HUES6 (cell line): ENCODE results near the gene DMWD.

Source experiments
- H3K27ac ChIP-seq: 2 replicates; pipeline ENCODE4 v1.7.0; 2013; ENCODE audit warnings: low read depth, mild to moderate bottlenecking, low read length, inconsistent platforms
- H3K27me3 ChIP-seq: 2 replicates; pipeline ENCODE4 v1.6.1; 2013; ENCODE audit warnings: low read length; ENCODE audit not compliant: control insufficient read depth, insufficient read depth
- H3K36me3 ChIP-seq: 2 replicates; pipeline ENCODE4 v1.6.1; 2013; ENCODE audit warnings: low read length; ENCODE audit not compliant: control insufficient read depth, insufficient read depth
- H3K4me1 ChIP-seq: 2 replicates; pipeline ENCODE4 v1.6.1; 2013; ENCODE audit warnings: low read length; ENCODE audit not compliant: control insufficient read depth, insufficient read depth
- H3K4me3 ChIP-seq: 2 replicates; pipeline ENCODE4 v1.5.1; 2013; ENCODE audit warnings: low read depth, low read length
- H3K9ac ChIP-seq: one replicate; pipeline ENCODE4 v1.6.1; 2013; ENCODE audit warnings: mild to moderate bottlenecking, low read length
- H3K9me3 ChIP-seq: 2 replicates; pipeline ENCODE4 v1.6.1; 2013; ENCODE audit warnings: low read depth, low read length; ENCODE audit not compliant: control insufficient read depth, insufficient read depth

Gene DMWD

GRCh38 chr19:45778010-45778661 is 14.5 kb downstream of the DMWD start:
- peaks cover 21% of the 10 kb centered on the region for H3K36me3 ChIP-seq
- no peaks in the 10 kb centered on the region for H3K9me3 ChIP-seq
- peaks cover 25% of the 10 kb centered on the region for H3K4me1 ChIP-seq
- H3K4me3 ChIP-seq = no peak overlapping the region
- peaks cover 14% of the 10 kb centered on the region for H3K27me3 ChIP-seq
- no peak overlapping the region for H3K27ac ChIP-seq
- no peak overlapping the region for H3K9ac ChIP-seq

DNA sequence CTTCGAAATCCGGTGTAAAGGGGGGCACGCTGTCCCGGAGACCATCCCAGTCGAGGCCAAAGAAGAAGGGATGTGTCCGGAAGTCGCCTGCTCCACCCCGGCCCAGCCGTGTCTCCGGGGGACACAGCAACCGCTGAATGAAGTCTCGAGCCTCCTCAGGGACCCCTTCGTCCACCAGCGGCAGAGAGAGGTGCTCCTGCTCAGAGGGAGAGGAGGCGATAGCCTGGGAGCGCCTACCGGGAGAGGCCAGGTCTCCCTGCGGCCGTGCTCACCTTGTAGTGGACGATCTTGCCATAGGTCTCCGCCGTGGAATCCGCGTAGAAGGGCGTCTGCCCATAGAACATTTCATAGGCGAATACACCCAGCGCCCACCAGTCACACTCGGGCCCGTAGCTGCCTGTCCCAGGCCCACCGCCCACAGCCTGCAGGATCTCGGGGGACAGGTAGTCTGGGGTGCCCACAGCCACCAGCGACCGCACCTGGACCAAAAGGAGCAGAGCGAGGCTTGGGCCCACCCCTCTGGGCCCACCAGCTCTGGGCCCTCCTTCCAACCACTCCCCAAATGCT is 15.2 kb downstream of the DMWD start:
- Histone ChIP-seq H3K9ac (no peak overlapping the region), H3K9me3 (no peaks in the 10 kb centered on the region), H3K27ac (no peak overlapping the region), H3K36me3 (peaks cover 23% of the 10 kb centered on the region), H3K4me3 (no peak overlapping the region), H3K27me3 (peaks cover 14% of the 10 kb centered on the region), H3K4me1 (peaks cover 20% of the 10 kb centered on the region)

- peaks cover 2% of the 10 kb centered on the region for H3K27me3 ChIP-seq
- peaks cover 27% of the 10 kb centered on the region for H3K36me3 ChIP-seq
- no peak overlapping the region for H3K4me3 ChIP-seq
- H3K27ac ChIP-seq = no peak overlapping the region
- H3K9me3 ChIP-seq = no peaks in the 10 kb centered on the region
- peaks cover 8% of the 10 kb centered on the region for H3K4me1 ChIP-seq
- H3K9ac ChIP-seq = no peak overlapping the region
Observed at GRCh38 chr19:45774765-45775164, 17.9 kb downstream of the DMWD start.

- Histone ChIP-seq H3K4me3 (no peak overlapping the region), H3K27ac (no peak overlapping the region), H3K4me1 (peaks cover 7% of the 10 kb centered on the region; the same call in 1 of the 2 replicates), H3K36me3 (peaks cover 27% of the 10 kb centered on the region), H3K9me3 (no peaks in the 10 kb centered on the region), H3K27me3 (no peaks in the 10 kb centered on the region), H3K9ac (no peak overlapping the region)
Observed at GRCh38 chr19:45773384-45773783, 19.3 kb downstream of the DMWD start.

GRCh38 chr19:45772912-45773311 is 19.7 kb downstream of the DMWD start:
- Histone ChIP-seq H3K9me3 (no peaks in the 10 kb centered on the region), H3K9ac (no peak overlapping the region), H3K27ac (no peak overlapping the region), H3K4me1 (peaks cover 7% of the 10 kb centered on the region; the same call in 1 of the 2 replicates), H3K4me3 (no peak overlapping the region), H3K27me3 (no peaks in the 10 kb centered on the region), H3K36me3 (peaks cover 25% of the 10 kb centered on the region)

GRCh38 chr19:45772130-45772840 is 20.4 kb downstream of the DMWD start:
- Histone ChIP-seq H3K36me3 (peaks cover 18% of the 10 kb centered on the region), H3K27ac (no peak overlapping the region)

GRCh38 chr19:45771311-45771933 is 21.2 kb downstream of the DMWD start:
- H3K4me3 ChIP-seq = peak overlapping the region; percentile 72
- peak overlapping the region; percentile 45 for H3K9ac ChIP-seq
- peaks cover 10% of the 10 kb centered on the region; the same call in 1 of the 2 replicates for H3K36me3 ChIP-seq
- H3K27ac ChIP-seq = no peak overlapping the region
- peaks cover 15% of the 10 kb centered on the region for H3K4me1 ChIP-seq
- no peaks in the 10 kb centered on the region for H3K9me3 ChIP-seq
- no peaks in the 10 kb centered on the region for H3K27me3 ChIP-seq

More at GRCh38 chr19:45772130-45772840, 20.4 kb downstream of the DMWD start:
- no peaks in the 10 kb centered on the region for H3K27me3 ChIP-seq
- H3K4me1 ChIP-seq = peaks cover 7% of the 10 kb centered on the region; the same call in 1 of the 2 replicates
- H3K9me3 ChIP-seq = no peaks in the 10 kb centered on the region
- H3K9ac ChIP-seq = no peak overlapping the region
- no peak overlapping the region for H3K4me3 ChIP-seq

DNA sequence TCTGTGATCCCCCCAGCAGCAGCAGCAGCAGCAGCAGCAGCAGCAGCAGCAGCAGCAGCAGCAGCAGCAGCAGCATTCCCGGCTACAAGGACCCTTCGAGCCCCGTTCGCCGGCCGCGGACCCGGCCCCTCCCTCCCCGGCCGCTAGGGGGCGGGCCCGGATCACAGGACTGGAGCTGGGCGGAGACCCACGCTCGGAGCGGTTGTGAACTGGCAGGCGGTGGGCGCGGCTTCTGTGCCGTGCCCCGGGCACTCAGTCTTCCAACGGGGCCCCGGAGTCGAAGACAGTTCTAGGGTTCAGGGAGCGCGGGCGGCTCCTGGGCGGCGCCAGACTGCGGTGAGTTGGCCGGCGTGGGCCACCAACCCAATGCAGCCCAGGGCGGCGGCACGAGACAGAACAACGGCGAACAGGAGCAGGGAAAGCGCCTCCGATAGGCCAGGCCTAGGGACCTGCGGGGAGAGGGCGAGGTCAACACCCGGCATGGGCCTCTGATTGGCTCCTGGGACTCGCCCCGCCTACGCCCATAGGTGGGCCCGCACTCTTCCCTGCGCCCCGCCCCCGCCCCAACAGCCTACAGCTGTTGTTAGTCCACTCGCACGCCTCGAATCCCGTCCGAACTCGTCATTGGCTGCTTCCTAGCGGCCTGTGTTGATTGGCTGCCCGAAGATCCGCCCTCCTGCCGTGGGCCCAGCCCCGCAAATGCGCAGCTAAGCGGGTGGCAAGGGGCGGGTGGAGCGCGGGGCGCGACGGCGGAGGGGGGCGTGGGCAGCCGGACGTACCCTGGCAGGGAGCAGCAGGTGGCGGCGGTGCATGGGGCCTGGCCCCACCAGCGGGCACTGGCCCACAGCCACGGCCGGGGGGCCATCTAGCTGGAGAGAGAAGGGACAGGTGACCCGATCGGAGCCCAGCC is 22.2 kb downstream of the DMWD start:
- Histone ChIP-seq H3K36me3 (peaks cover 9% of the 10 kb centered on the region; the same call in 1 of the 2 replicates), H3K9me3 (no peaks in the 10 kb centered on the region), H3K4me3 (peak overlapping the region; percentile 72), H3K27ac (peak overlapping the region; percentile 76; the same call in 1 of the 2 replicates), H3K9ac (peak overlapping the region; percentile 70), H3K27me3 (no peaks in the 10 kb centered on the region), H3K4me1 (peaks cover 25% of the 10 kb centered on the region)

DNA sequence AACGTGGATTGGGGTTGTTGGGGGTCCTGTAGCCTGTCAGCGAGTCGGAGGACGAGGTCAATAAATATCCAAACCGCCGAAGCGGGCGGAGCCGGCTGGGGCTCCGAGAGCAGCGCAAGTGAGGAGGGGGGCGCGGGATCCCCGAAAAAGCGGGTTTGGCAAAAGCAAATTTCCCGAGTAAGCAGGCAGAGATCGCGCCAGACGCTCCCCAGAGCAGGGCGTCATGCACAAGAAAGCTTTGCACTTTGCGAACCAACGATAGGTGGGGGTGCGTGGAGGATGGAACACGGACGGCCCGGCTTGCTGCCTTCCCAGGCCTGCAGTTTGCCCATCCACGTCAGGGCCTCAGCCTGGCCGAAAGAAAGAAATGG is 22.8 kb downstream of the DMWD start:
- peak overlapping the region; percentile 70 for H3K9ac ChIP-seq
- no peaks in the 10 kb centered on the region for H3K27me3 ChIP-seq
- peaks cover 9% of the 10 kb centered on the region; the same call in 1 of the 2 replicates for H3K36me3 ChIP-seq
- no peaks in the 10 kb centered on the region for H3K9me3 ChIP-seq
- peak overlapping the region; percentile 76; the same call in 1 of the 2 replicates for H3K27ac ChIP-seq
- H3K4me3 ChIP-seq = peak overlapping the region; percentile 72
- H3K4me1 ChIP-seq = peaks cover 32% of the 10 kb centered on the region
